Thyroid gland (tissue), 4 donors: ENCODE results near the gene ANKRD13B. TPM values are rescaled to one million over a fixed set of nuclear protein-coding genes. Genes with fewer than 3 reads are reported as not detected.

Experiments
- DNase-seq, 2 donors: peaks; one replicate each; pipeline ENCODE4 v3.0.0-alpha.2; 2019
- H3K27ac ChIP-seq, 3 donors: fragments of 200-600 bp; sonication (generic); 1 replicate in 2 of 3; 2 replicates in 1 of 3; pipeline ENCODE4 v1.5.1; 2016 to 2019; ENCODE audit warnings: mild to moderate bottlenecking in 1 of 3, moderate library complexity in 1 of 3
- H3K27me3 ChIP-seq: fragments of 200-600 bp; sonication (generic); one replicate; pipeline ENCODE4 v1.5.1; 2019
- H3K36me3 ChIP-seq, 2 donors: fragments of 200-600 bp; sonication (generic); one replicate each; pipeline ENCODE4 v1.5.1; 2016 to 2019
- H3K4me1 ChIP-seq, 2 donors: fragments of 200-600 bp; sonication (generic); one replicate each; pipeline ENCODE4 v1.5.1; 2017 to 2019
- H3K4me3 ChIP-seq, 3 donors: fragments of 200-600 bp; sonication (generic); replicated peaks in 1 of 3; 1 replicate in 2 of 3; 2 replicates in 1 of 3; pipeline ENCODE4 v1.5.1; 2016; ENCODE audit warnings: mild to moderate bottlenecking in 1 of 3
- H3K9me3 ChIP-seq: fragments of 200-600 bp; sonication (generic); one replicate; pipeline ENCODE4 v1.5.1; 2017
- POLR2A ChIP-seq, 2 donors: fragments of 450-650 bp; IDR thresholded peaks; one replicate each; pipeline ENCODE4 v1.6.1; 2017; ENCODE audit warnings: antibody characterized with exemption in 2 of 2, mild to moderate bottlenecking in 2 of 2, moderate library complexity in 1 of 2
- WGBS, 2 donors: methylation state at CpG; one replicate each; pipeline ENCODE4 v1.1.5; 2017; 5-methylcytosine and 5-hydroxymethylcytosine counted together
- intact Hi-C: fragments of 100-400 bp; cut with DNase I; formaldehyde crosslinking; loops from one replicate; pipeline ENCODE4 v1.15.1; 2023
- total RNA-seq, 4 donors: library from RNA; depleted of rRNA; stranded (reverse); fragments of >200 nt; gene quantifications; one replicate each; pipeline ENCODE4 v1.2.3, GENCODE V29; 2016
- TF ChIP-seq, protein P1 (sequence below), 6 experiments: fragments of 200-600 bp in 3 of 6; fragments of 450-650 bp in 3 of 6; sonication (generic) in 3 of 6; IDR thresholded peaks; one replicate each; pipeline ENCODE4 v1.5.1; 2016 to 2019; ENCODE audit warnings: antibody characterized with exemption in 6 of 6, mild to moderate bottlenecking in 2 of 6, inconsistent platforms in 1 of 6, moderate library complexity in 1 of 6

Gene ANKRD13B
- total RNA-seq, 4 donors from 2014 or later = 1.6 to 5.8 (median 3.1) TPM

DNA sequence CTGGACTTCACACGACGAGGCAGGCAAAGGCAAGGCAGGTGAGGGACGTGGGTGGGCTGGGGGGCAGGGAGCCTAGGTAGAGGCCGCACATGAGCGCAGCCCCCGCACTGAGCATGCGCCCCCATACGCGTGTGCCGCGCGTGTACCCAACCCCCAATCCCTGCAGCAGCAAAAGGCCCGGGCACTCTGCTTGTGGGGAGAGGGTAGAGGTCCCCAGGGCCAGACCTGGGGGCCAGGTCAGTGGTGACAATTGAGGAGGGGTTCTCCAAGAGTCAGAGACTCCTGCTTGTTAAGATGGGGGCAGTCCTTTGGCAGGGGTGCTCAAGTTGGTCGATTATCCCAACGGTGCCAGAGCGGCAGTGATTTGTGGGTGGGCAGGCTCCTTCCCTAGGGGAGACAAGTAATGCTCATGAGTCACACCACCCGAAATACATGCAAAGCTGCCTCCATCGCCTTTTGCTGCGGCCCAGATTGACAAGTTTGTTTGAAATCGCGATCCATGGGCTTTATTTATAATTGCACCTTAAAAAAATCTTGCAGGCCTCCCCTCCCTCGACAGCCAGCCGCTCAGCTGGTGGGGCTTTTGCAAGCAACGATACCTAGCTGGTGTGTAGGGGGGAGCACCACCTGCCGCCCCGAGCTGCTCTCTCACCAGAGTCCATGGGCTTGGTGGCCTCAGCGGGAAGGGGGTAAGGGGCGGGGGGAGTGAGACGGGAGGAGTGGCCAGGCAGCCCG, 2.4 kb upstream of the ANKRD13B start:
- intact Hi-C loops = no loop called here
- Histone ChIP-seq H3K27me3 (no peaks in the 10 kb centered on the region), H3K9me3 (no peaks in the 10 kb centered on the region), H3K36me3 (no peaks in the 10 kb centered on the region), H3K4me1 (peaks cover 50 to 60% of the 10 kb centered on the region in 2 donors), H3K27ac (peak overlapping the region in 1 of 3 donors; percentile 79), H3K4me3 (peak overlapping the region in 1 of 3 donors; percentile 16)
- 49 to 69% methylated on average over 10 to 27 of the region's 30 CpGs for WGBS, 2 donors
- TF ChIP-seq, protein P1, sequence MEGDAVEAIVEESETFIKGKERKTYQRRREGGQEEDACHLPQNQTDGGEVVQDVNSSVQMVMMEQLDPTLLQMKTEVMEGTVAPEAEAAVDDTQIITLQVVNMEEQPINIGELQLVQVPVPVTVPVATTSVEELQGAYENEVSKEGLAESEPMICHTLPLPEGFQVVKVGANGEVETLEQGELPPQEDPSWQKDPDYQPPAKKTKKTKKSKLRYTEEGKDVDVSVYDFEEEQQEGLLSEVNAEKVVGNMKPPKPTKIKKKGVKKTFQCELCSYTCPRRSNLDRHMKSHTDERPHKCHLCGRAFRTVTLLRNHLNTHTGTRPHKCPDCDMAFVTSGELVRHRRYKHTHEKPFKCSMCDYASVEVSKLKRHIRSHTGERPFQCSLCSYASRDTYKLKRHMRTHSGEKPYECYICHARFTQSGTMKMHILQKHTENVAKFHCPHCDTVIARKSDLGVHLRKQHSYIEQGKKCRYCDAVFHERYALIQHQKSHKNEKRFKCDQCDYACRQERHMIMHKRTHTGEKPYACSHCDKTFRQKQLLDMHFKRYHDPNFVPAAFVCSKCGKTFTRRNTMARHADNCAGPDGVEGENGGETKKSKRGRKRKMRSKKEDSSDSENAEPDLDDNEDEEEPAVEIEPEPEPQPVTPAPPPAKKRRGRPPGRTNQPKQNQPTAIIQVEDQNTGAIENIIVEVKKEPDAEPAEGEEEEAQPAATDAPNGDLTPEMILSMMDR (IDR thresholded peaks at IDR 0.05) = no peak
- TF ChIP-seq POLR2A (IDR thresholded peaks at IDR 0.05) = no peak
- no peak for DNase-seq

GRCh38 chr17:29591146-29591736, 1.7 kb upstream of the ANKRD13B start:
- peaks cover 50 to 60% of the 10 kb centered on the region in 2 donors for H3K4me1 ChIP-seq
- no peak for TF ChIP-seq POLR2A (IDR thresholded peaks at IDR 0.05)
- TF ChIP-seq, protein P1 (IDR thresholded peaks at IDR 0.05) = no peak
- no peak overlapping the region for H3K4me3 ChIP-seq
- intact Hi-C loops = no loop called here
- H3K9me3 ChIP-seq = no peaks in the 10 kb centered on the region
- no peaks in the 10 kb centered on the region for H3K27me3 ChIP-seq
- no peaks in the 10 kb centered on the region for H3K36me3 ChIP-seq
- peak overlapping the region; percentile 21 to 79 (median 56) for H3K27ac ChIP-seq
- peak; percentile 55 to 56 for DNase-seq
- WGBS, 2 donors = 3 to 4% methylated on average over 26 to 31 of the region's 31 CpGs

DNA sequence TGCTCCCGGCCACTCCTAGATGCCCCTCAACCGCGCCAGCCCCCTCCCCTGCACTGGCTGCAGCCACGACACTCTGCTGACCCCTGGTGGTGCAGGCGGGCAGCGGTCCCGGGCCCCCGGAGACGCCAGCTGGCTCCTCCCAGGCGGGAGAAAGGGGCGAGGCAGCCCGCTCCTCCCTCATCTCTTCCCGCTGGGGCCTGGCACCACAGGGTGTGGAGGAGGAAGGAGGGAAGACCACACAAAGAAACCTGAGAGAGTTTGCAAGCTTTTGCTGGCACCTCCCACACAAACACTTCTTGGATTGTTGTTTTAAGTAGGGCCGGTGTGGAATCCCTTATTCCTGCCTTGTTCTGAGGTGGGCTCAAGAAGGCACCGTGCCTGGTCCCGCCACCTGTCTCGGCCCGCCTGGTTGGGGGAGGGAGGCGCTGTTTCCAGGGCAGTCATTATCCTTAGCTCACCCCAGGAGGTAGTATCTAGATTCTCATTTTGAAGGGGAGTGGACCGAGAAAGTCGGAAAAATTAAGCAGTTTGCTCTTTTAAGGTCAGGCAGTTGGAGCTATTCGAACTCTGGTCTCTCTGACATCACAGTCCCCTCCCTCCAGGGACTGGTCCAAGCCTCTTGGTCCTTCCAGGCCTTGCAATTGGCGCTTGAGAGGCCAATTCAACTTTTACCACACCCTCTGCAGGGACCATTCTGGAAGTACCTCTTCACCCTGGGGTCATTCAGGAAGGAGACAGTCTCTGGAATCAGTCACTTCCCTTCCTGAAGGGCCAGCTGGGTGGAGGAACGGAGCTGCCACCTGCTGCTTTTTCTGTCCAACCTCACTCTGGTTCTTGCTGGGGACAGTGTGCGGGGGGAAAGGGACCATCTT, 959 bp upstream of the ANKRD13B start:
- WGBS, 2 donors = 16 to 29% methylated on average over 17 to 25 of the region's 25 CpGs
- Histone ChIP-seq H3K27me3 (no peaks in the 10 kb centered on the region), H3K9me3 (no peaks in the 10 kb centered on the region), H3K36me3 (no peaks in the 10 kb centered on the region), H3K4me1 (peaks cover 49 to 54% of the 10 kb centered on the region in 2 donors), H3K4me3 (no peak overlapping the region), H3K27ac (peak overlapping the region; percentile 33 to 79 (median 56))
- TF ChIP-seq, protein P1 (IDR thresholded peaks at IDR 0.05) = peak; percentile 82 to 98 (median 92)
- TF ChIP-seq POLR2A (IDR thresholded peaks at IDR 0.05) = peak in 1 of 2 donors; percentile 25
- DNase-seq = peak; percentile 89
- intact Hi-C loops = no loop called here

GRCh38 chr17:29593591-29594518, 923 bp downstream of the ANKRD13B start:
- Histone ChIP-seq H3K4me1 (peaks cover 31 to 38% of the 10 kb centered on the region in 2 donors), H3K36me3 (no peaks in the 10 kb centered on the region), H3K27me3 (no peaks in the 10 kb centered on the region), H3K4me3 (peak overlapping the region in 2 of 3 donors; percentile 29 to 58), H3K9me3 (no peaks in the 10 kb centered on the region), H3K27ac (peak overlapping the region in 1 of 3 donors; percentile 10)
- 16 to 74% methylated on average over 4 to 33 of the region's 64 CpGs for WGBS, 2 donors
- intact Hi-C loops = no loop called here
- no peak for DNase-seq
- no peak for TF ChIP-seq POLR2A (IDR thresholded peaks at IDR 0.05)
- TF ChIP-seq, protein P1 (IDR thresholded peaks at IDR 0.05) = peak in 1 of 6 experiments; percentile 8
